T-helper 2 cell treated with Interferon-gamma antibody and Interleukin-4, amounts not matched to agents 5 μg/mL and 100 μg/mL, for 36 hours (primary cell): ENCODE data around the gene ZFPL1.

Source experiments
- DNase-seq: peaks from one replicate; pipeline ENCODE4 v3.0.0; 2021; ENCODE audit warnings: low spot score
- H3K27ac Mint-ChIP-seq: one replicate; pipeline ENCODE4 v1.8.0; 2021; ENCODE audit warnings: mild to moderate bottlenecking, mixed read lengths
- H3K27me3 Mint-ChIP-seq: one replicate; pipeline ENCODE4 v1.8.0; 2021; ENCODE audit warnings: low read depth, mixed read lengths
- H3K36me3 Mint-ChIP-seq: one replicate; pipeline ENCODE4 v1.8.0; 2021; ENCODE audit warnings: low read depth, mixed read lengths
- H3K4me1 Mint-ChIP-seq: one replicate; pipeline ENCODE4 v1.8.0; 2021; ENCODE audit warnings: low read depth, mixed read lengths
- H3K4me3 Mint-ChIP-seq: one replicate; pipeline ENCODE4 v1.8.0; 2022; ENCODE audit warnings: mild to moderate bottlenecking, moderate library complexity, mixed read lengths
- H3K9me3 Mint-ChIP-seq: one replicate; pipeline ENCODE4 v1.8.0; 2021; ENCODE audit warnings: mixed read lengths

The ZFPL1 gene

GRCh38 chr11:65095427-65095826 is 11.4 kb downstream of the ZFPL1 start:
- H3K27ac Mint-ChIP-seq = peak overlapping the region; percentile 98
- no peaks in the 10 kb centered on the region for H3K27me3 Mint-ChIP-seq
- peaks cover 4% of the 10 kb centered on the region for H3K36me3 Mint-ChIP-seq
- no peaks in the 10 kb centered on the region for H3K9me3 Mint-ChIP-seq
- DNase-seq = no peak
- H3K4me1 Mint-ChIP-seq = peaks cover 12% of the 10 kb centered on the region
- H3K4me3 Mint-ChIP-seq = peak overlapping the region; percentile 93

GRCh38 chr11:65095974-65096806 is 12.2 kb downstream of the ZFPL1 start, which contains the start of gene VPS51:
TSS of gene VPS51 (plus strand) at chr11:65096214. CDS start at chr11:65096251, 37 bp downstream.
- DNase-seq = peak; percentile 84
- H3K4me3 Mint-ChIP-seq = peak within 1 kb of the TSS; percentile 93
- H3K36me3 Mint-ChIP-seq = peaks cover 4% of the 10 kb centered on the region
- H3K4me1 Mint-ChIP-seq = peaks cover 12% of the 10 kb centered on the region
- no peaks in the 10 kb centered on the region for H3K9me3 Mint-ChIP-seq
- peak within 1 kb of the TSS; percentile 98 for H3K27ac Mint-ChIP-seq
- H3K27me3 Mint-ChIP-seq = no peaks in the 10 kb centered on the region

GRCh38 chr11:65096926-65097325 is 12.9 kb downstream of the ZFPL1 start:
- Mint-ChIP-seq H3K4me3 (peak overlapping the region; percentile 93), H3K9me3 (no peaks in the 10 kb centered on the region), H3K36me3 (peaks cover 5% of the 10 kb centered on the region), H3K27ac (peak overlapping the region; percentile 57), H3K27me3 (no peaks in the 10 kb centered on the region), H3K4me1 (peaks cover 12% of the 10 kb centered on the region)
- DNase-seq = no peak

- H3K27me3 Mint-ChIP-seq = no peaks in the 10 kb centered on the region
- H3K36me3 Mint-ChIP-seq = peaks cover 13% of the 10 kb centered on the region
- no peak overlapping the region for H3K27ac Mint-ChIP-seq
- no peak overlapping the region for H3K4me3 Mint-ChIP-seq
- no peak for DNase-seq
- H3K9me3 Mint-ChIP-seq = no peaks in the 10 kb centered on the region
- peaks cover 12% of the 10 kb centered on the region for H3K4me1 Mint-ChIP-seq
Observed at GRCh38 chr11:65100674-65101350, 16.8 kb downstream of the ZFPL1 start.

GRCh38 chr11:65102142-65103095 is 18.4 kb downstream of the ZFPL1 start:
- peaks cover 16% of the 10 kb centered on the region for H3K36me3 Mint-ChIP-seq
- no peak overlapping the region for H3K4me3 Mint-ChIP-seq
- H3K4me1 Mint-ChIP-seq = peaks cover 11% of the 10 kb centered on the region
- no peak for DNase-seq
- H3K27ac Mint-ChIP-seq = no peak overlapping the region
- H3K9me3 Mint-ChIP-seq = no peaks in the 10 kb centered on the region
- H3K27me3 Mint-ChIP-seq = no peaks in the 10 kb centered on the region

GRCh38 chr11:65103476-65103875 is 19.5 kb downstream of the ZFPL1 start:
- no peak overlapping the region for H3K4me3 Mint-ChIP-seq
- no peaks in the 10 kb centered on the region for H3K27me3 Mint-ChIP-seq
- peaks cover 7% of the 10 kb centered on the region for H3K4me1 Mint-ChIP-seq
- H3K27ac Mint-ChIP-seq = no peak overlapping the region
- peaks cover 14% of the 10 kb centered on the region for H3K36me3 Mint-ChIP-seq
- no peak for DNase-seq
- H3K9me3 Mint-ChIP-seq = no peaks in the 10 kb centered on the region

GRCh38 chr11:65104628-65105027 is 20.6 kb downstream of the ZFPL1 start:
- peaks cover 4% of the 10 kb centered on the region for H3K4me1 Mint-ChIP-seq
- H3K27me3 Mint-ChIP-seq = no peaks in the 10 kb centered on the region
- H3K27ac Mint-ChIP-seq = no peak overlapping the region
- no peak overlapping the region for H3K4me3 Mint-ChIP-seq
- DNase-seq = no peak
- H3K9me3 Mint-ChIP-seq = no peaks in the 10 kb centered on the region
- H3K36me3 Mint-ChIP-seq = peaks cover 12% of the 10 kb centered on the region

- no peak for DNase-seq
- Mint-ChIP-seq H3K36me3 (peaks cover 14% of the 10 kb centered on the region), H3K4me1 (peaks cover 15% of the 10 kb centered on the region), H3K27ac (no peak overlapping the region), H3K9me3 (no peaks in the 10 kb centered on the region), H3K27me3 (no peaks in the 10 kb centered on the region), H3K4me3 (no peak overlapping the region)
Observed at GRCh38 chr11:65107078-65107477, 23.1 kb downstream of the ZFPL1 start.

GRCh38 chr11:65107751-65108468 is 23.9 kb downstream of the ZFPL1 start:
- Mint-ChIP-seq H3K27me3 (no peaks in the 10 kb centered on the region), H3K4me1 (peaks cover 15% of the 10 kb centered on the region), H3K36me3 (peaks cover 14% of the 10 kb centered on the region), H3K4me3 (no peak overlapping the region), H3K9me3 (no peaks in the 10 kb centered on the region), H3K27ac (no peak overlapping the region)
- DNase-seq = no peak

GRCh38 chr11:65108469-65109123 is 24.6 kb downstream of the ZFPL1 start:
- Mint-ChIP-seq H3K4me3 (no peak overlapping the region), H3K4me1 (peaks cover 22% of the 10 kb centered on the region), H3K36me3 (peaks cover 14% of the 10 kb centered on the region), H3K27me3 (no peaks in the 10 kb centered on the region), H3K9me3 (no peaks in the 10 kb centered on the region), H3K27ac (no peak overlapping the region)
- no peak for DNase-seq

- Mint-ChIP-seq H3K27ac (peak overlapping the region; percentile 16), H3K4me1 (peaks cover 26% of the 10 kb centered on the region), H3K36me3 (peaks cover 14% of the 10 kb centered on the region), H3K9me3 (no peaks in the 10 kb centered on the region), H3K4me3 (no peak overlapping the region), H3K27me3 (no peaks in the 10 kb centered on the region)
- DNase-seq = no peak
Observed at GRCh38 chr11:65109231-65110198, 25.5 kb downstream of the ZFPL1 start.

- peaks cover 23% of the 10 kb centered on the region for H3K4me1 Mint-ChIP-seq
- no peaks in the 10 kb centered on the region for H3K9me3 Mint-ChIP-seq
- no peak overlapping the region for H3K4me3 Mint-ChIP-seq
- peaks cover 9% of the 10 kb centered on the region for H3K36me3 Mint-ChIP-seq
- no peaks in the 10 kb centered on the region for H3K27me3 Mint-ChIP-seq
- peak; percentile 86 for DNase-seq
- H3K27ac Mint-ChIP-seq = peak overlapping the region; percentile 16
Observed at GRCh38 chr11:65110354-65110861, 26.4 kb downstream of the ZFPL1 start.
